Gastrocnemius medialis (tissue), 4 donors: Measurements from ENCODE around the gene HNF4A.

Experiments used
- CTCF ChIP-seq, 5 experiments: fragments of 450-650 bp in 3 of 5; fragments of 200-600 bp in 2 of 5; sonication (generic) in 2 of 5; IDR thresholded peaks in 4 of 5; conservative IDR thresholded peaks in 1 of 5; 1 replicate in 4 of 5; 2 replicates in 1 of 5; pipeline ENCODE4 v1.5.1; 2016 to 2019; ENCODE audit warnings: antibody characterized with exemption in 5 of 5, mild to moderate bottlenecking in 3 of 5, moderate library complexity in 3 of 5
- POLR2A ChIP-seq, 2 donors: fragments of 450-650 bp; IDR thresholded peaks; one replicate each; pipeline ENCODE4 v1.6.1; 2017; ENCODE audit warnings: antibody characterized with exemption in 2 of 2, mild to moderate bottlenecking in 2 of 2, moderate library complexity in 2 of 2

GRCh38 chr20:44475372-44475693 is 119.8 kb downstream of the HNF4A start:
- no peak for TF ChIP-seq POLR2A (IDR thresholded peaks at IDR 0.05)
- no peak for TF ChIP-seq CTCF (IDR thresholded peaks at IDR 0.05 in 4 of 5, conservative IDR thresholded peaks at IDR 0.05 in 1 of 5)
